GM18511 (cell line): ENCODE results near the gene GALNT2.

Source experiments
- ATAC-seq: cut with Tn5 transposase; IDR thresholded peaks from one replicate; pipeline ENCODE4 v1.9.1; 2021; ENCODE audit warnings: mild to moderate bottlenecking, moderate library complexity; ENCODE audit not compliant: unreplicated experiment

GALNT2 gene

DNA sequence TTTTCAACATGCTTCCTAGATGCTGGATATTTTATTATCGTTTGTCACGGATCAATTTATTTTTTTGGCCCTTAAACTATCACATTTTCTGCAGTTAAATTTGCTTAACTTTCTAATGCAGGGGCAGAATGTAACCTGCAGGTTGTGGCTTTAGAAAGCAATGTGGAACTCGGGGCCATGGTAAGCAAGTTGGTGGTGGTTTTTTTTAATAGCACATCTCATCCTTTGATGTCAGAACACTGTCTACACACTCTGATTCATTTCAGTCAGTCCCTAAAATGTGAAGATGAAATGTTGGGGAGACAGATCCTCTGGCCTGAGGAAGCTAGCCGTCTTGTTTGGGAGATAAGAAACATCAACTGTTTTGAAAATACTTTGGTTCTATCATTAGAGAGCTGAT is 89.5 kb downstream of the GALNT2 start:
- no peak for ATAC-seq

GRCh38 chr1:230157420-230158390 is 90.7 kb downstream of the GALNT2 start:
- ATAC-seq = no peak

DNA sequence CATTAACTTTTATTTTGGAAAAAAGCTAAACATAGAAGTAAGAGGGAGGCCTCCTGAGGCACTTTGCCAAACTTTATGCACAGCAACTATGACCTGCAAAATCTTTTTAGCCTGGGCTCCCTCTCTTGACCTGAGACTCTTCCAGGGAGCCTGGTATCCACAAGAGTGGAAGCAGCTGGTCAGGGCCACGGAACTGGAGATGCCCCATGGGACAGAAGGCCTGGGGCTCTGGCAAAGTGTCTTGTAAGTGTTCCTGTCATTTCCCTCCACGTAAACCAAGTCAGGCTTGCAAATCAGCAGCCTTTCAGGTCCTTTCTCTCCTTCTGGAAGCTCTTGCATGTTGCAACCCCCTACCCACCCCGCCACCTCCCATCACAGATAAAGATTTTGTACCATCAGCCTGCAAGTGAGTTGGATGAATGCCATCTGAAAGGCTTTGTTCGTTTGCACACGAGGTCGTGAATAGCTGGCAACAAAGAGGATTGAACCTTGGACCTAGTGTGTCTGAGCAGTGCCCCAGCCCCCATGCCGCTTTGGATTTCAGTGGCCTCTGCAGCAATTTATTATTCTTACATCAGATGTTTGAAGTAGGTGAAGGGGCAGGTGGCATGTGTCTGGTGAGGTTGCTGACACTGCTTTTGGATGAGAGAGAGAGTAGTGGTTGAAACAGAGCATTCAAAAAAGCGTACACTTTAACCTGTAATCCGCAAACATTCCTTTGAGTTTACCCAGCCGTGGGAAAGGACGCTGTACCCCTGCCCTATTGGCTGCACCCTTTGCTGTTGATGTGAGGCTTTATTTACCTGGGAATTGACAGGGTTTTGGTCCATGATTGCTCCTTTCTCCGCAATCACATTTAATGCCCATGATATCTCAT is 91.6 kb downstream of the GALNT2 start:
- ATAC-seq = no peak

GRCh38 chr1:230159580-230159979 is 92.5 kb downstream of the GALNT2 start:
- ATAC-seq = no peak

DNA sequence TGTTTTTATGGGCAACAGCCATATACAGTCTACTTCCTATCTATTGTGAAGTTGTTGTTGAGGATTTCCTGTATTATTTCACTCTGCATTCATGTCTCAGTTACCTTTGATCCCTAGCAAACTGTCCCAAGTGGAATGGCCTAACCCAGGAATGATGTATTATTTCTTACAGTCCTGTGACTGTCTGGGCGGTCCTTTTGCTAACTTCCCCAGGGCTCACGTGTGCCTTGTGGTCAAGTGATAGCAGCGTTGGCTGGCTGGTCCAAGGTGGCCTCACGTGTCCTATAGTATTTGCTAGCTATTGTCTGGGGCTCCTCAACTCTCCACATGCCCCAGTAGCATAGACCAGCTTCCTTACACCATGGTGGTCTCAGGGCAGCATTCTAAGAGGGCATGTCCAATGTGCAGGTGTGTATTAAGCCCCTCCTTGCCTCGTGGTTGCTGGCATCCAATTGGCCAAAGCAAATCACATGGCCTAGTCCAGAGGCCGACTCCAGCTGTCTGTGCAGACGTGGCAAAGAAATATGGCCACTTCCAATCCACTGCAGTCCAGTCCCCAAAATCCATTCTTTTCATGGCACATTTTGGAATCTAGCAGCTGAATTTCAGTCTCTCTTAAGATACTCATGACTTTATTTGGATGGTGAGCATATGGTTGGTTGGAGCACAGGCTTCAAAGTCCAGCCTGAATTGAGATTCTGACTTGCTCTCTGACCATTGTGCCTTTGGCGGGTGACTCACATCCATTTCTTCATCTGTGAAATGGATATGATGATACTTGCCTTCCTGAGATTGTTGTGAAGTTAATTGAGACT is 94.1 kb downstream of the GALNT2 start:
- ATAC-seq = no peak

DNA sequence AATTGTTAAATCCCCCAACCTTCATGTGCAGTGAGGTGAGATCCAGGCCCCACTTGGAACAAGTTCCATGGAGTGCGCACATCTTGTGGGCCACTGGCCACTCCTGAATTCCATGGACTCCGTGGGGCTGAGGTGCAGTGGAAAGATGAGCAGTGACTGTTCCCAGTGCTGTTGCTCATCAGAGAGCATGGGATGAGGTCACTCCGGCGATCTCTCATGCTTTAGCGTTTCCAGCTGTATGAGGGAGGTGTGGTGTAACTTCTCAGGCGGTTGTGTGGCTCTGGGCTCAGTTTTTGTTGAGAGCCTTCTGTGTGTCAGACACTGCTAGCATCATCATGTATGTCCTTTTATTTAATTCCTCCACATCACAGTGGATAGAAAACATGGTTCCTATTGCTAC is 96.2 kb downstream of the GALNT2 start:
- no peak for ATAC-seq

DNA sequence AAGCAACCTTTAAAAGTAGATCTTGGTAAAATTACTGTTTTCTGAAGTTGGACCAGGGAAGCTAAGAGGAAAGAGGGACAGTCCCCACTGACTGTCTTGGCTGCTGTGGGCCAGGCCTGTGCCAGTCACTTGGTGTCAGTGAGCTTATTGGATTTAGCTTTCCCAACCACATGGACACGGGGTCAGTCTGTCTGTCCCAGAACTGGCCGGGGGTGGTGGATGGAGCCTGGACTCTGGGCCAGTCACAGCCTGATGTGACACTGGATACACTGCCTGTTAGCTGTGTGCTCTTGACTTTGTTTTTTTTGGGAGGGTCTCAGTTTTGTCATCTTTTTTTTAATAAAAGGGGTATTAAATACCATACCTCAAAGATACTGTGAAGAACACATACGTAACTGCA is 96.7 kb downstream of the GALNT2 start:
- no peak for ATAC-seq

DNA sequence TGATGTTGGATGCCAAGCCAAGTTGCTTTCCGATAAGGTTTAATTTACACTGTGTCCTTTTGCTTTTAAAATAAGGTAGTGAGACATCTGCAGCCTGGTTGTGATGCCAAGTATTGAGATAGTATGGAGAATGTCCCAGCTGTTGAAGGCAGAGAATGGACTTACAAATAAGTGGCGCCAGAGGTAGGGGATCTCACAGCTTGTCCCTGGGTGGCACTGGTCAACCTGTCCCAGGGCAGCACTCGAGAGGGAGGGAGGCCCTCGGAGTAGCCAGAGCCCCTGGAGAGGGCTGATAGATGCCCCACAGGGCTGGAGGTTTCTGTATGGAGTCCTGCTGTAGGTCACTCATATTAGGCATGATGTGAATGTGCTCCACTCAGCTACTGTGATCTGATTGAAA is 98.5 kb downstream of the GALNT2 start:
- no peak for ATAC-seq

DNA sequence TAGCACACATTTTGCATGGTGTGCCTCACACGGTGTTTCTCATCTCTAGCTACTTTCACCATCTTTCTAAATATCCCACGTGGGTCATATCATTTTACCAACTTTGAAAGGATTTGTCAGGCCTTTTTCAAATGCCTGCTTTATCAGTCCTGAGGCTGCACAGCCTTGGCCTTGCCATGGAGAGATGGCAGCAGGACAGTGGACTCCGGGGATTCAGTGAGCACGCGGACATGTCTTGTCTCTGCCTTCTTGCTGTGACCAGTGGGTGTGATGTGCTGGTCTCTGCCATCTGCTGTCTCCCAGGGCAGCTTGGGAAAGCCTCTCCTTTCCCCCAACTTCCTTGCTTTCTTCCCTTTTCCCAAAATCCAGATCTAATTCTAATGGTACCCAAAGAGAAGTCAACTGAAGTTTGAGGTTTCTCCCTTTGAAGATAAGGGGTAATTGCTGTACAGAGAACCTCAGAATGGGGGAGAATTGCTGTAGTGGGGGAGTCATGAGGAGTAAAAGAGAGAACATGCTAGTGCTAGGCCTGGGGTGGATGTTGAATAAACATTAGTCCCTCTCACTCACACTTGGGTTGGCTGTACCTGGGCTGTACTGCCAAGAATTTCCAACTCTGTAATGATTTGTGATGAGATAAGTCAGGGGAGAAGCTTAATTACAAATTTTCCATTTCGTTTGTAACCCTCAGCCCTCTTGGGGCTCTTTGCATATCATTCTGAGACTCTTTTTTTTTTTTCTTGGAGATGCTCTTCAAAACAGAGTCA is 99.5 kb downstream of the GALNT2 start:
- no peak for ATAC-seq

- ATAC-seq = no peak
Measured at GRCh38 chr1:230167419-230167852, 100.4 kb downstream of the GALNT2 start.

GRCh38 chr1:230169454-230170152 is 102.6 kb downstream of the GALNT2 start:
- ATAC-seq = peak; percentile 49

DNA sequence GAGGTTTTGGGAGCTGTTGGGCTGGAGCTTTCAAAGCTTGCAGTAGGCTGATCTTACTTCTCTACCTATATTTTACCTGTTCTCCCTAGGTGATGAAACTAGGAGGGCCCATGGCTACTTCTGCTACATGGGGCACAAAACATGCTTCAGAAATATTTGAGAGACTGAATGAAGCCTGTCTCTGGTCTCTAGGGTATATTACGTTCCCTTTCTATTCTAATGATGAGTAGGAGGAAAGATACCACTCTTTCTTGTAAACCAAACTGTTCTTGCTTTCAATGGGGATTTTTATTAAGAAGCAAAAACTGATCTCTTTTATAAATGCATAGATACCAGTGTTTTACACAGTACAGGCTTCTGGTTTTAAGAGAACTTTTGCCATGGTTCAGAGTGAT is 103.1 kb downstream of the GALNT2 start:
- ATAC-seq = peak; percentile 69

GRCh38 chr1:230170622-230171021 is 103.6 kb downstream of the GALNT2 start:
- ATAC-seq = peak; percentile 27

- no peak for ATAC-seq
Measured at GRCh38 chr1:230171356-230172015, 104.4 kb downstream of the GALNT2 start.

DNA sequence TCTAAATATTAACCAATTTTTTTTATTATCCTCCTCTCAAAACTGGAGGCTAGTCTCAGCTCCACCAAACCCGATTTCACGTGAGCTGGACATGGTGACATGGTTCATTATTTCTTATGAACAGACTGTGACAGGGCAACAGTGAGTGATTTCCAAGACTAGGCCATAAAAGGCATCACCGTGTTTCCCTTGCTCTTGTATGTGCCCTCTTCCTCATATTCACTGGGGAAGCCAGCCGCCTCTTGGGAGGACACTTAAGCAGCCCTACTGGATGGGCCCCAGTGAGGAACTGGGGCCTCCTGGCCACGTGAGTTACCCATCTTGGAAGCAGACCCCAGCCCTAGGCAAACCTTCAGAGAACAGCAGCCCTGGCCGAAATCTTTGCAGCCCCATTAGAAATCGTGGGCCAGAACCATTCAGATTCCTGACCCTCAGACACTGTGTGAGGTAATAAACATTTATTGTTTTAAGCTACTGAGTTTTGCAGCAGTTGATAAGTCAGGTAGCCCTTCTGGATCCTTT is 105.0 kb downstream of the GALNT2 start:
- ATAC-seq = no peak

- ATAC-seq = no peak
Measured at GRCh38 chr1:230173187-230173975, 106.3 kb downstream of the GALNT2 start.

GRCh38 chr1:230174041-230174440 is 107.0 kb downstream of the GALNT2 start:
- ATAC-seq = no peak
